ENCODE data around the gene CGB8.
A peak's percentile ranks its signal among the peaks of the same experiment; 100 is the strongest.
"Not testable (repeated sequence)": the region's sequence is repeated elsewhere in the genome, so short reads cannot be mapped to it uniquely, and the experiment has no call there.

The CGB8 gene

GRCh38 chr19:49030323-49030722, 18.6 kb downstream of the CGB8 start:
- DNase-seq (ENCODE audit: low spot score) = not testable (repeated sequence)

DNA sequence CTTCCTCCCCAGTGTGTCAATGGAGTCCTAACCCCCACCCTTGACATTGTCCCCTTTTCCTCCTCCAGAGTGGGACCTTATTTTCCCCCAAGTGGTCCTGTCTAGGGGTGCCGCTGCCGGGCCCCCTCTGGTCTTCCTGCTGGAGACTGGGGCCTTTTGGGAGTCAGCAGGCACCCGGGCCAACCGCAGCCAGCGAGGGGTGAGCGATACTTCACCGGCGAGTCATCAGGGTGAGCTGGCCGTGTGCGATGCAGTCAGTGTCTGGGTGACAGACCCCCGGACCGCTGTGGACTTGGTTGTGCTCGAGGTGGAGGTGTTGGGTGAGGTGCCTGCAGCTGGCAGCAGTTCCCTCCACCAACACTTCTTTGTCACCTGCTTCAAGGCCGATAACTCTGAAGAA, 19.2 kb downstream of the CGB8 start:
- DNase-seq (ENCODE audit: low spot score) = not testable (repeated sequence)

DNA sequence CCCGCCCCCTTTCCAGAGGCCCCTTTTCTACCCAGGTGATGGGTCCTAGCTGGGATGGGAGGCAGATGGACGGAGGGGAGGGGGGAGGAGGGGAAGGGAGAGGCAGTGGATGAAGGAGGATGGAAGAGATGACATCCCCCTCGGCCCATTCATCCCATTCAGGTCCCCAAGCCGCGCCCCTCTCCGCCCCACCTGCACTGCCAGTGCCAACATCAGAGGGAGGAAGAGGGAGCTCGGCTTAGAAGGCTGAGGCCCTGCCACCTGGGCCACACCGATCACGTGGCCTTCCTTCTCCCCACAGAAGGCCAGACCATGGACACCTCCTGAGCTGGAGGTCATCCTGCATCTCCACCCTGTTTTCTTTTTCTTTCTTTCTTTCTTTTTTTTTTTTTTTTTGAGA, 20.2 kb downstream of the CGB8 start:
- not testable (repeated sequence) for DNase-seq (ENCODE audit: low spot score)

- not testable (repeated sequence) for DNase-seq (ENCODE audit: low spot score)
Observed at GRCh38 chr19:49025599-49025998, 23.3 kb downstream of the CGB8 start.

DNA sequence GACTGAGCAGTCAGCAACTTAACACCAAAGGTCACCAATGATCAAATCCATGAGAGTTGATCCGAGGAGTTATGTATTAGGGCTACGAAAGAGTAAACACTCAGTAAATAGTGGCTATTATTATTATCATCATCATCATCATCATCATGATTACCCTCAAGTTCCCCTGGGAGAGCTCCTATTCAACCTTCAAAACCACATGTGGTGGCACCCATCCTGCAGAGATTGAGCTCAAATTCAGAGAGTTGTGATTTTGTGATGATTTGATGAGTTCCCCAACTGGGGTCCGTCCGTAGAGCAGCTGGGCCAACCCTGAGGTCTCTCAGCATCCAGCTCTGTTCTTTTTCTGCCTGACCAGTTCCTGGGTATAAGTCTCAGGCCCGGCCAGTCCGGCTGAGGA, 23.8 kb downstream of the CGB8 start:
- not testable (repeated sequence) for DNase-seq (ENCODE audit: low spot score)

GRCh38 chr19:49024233-49024632, 24.7 kb downstream of the CGB8 start, which contains the start of gene CGB3:
CGB3 (minus strand) TSS chr19:49024333; CDS start chr19:49023971, 362 bp downstream.
- DNase-seq (ENCODE audit: low spot score) = not testable (repeated sequence)

- DNase-seq (ENCODE audit: low spot score) = no peak
Observed at GRCh38 chr19:49022116-49022515, 26.8 kb downstream of the CGB8 start.

DNA sequence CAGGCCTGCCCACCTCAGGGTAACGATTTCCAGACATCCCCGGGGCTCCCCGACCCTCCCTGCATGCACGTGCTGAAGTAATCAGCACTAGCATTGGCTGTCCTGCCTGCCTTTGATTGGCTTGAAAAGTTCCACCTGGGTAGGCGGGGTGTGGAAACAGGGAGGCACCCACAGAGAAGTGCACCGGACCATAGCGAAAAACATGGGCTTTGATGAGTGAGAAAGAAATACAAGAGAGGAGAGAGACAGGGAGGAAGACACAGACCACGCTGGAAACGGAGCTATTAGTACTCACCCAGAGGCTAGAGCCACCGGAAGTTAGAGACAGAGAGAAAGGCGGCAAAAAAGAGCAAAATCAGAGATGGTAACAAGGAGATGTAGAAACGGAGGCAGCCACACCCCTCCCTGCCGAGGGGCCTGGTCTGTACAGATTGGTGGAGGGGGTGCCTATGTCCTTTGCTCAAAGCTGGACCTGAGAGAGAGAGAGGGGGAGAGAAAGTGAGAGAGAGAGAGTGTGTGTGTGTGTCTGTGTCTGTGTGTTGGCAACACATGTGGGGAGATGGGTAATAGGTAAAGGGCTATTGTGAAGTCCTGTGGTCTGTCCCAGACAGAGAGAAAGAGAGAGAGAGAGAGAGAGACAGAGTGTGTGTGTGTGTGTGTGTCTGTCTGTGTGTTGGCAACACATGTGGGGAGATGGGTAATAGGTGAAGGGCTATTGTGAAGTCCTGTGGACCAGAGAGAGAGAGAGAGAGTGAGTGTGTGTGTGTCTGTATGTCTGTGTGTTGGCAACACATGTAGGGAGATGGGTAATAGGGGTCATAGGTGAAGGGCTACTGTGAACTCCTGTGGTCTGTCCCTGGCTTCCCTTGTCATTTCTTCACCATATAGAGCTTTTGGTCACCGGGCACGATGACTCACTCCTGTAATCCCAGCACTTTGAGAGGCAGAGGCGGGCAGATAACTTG, 27.7 kb downstream of the CGB8 start:
- DNase-seq (ENCODE audit: low spot score) = no peak

- no peak for DNase-seq (ENCODE audit: low spot score)
Observed at GRCh38 chr19:49020342-49020741, 28.6 kb downstream of the CGB8 start.

GRCh38 chr19:49019242-49019932, 29.5 kb downstream of the CGB8 start:
- DNase-seq (ENCODE audit: low spot score) = peak; percentile 53

DNA sequence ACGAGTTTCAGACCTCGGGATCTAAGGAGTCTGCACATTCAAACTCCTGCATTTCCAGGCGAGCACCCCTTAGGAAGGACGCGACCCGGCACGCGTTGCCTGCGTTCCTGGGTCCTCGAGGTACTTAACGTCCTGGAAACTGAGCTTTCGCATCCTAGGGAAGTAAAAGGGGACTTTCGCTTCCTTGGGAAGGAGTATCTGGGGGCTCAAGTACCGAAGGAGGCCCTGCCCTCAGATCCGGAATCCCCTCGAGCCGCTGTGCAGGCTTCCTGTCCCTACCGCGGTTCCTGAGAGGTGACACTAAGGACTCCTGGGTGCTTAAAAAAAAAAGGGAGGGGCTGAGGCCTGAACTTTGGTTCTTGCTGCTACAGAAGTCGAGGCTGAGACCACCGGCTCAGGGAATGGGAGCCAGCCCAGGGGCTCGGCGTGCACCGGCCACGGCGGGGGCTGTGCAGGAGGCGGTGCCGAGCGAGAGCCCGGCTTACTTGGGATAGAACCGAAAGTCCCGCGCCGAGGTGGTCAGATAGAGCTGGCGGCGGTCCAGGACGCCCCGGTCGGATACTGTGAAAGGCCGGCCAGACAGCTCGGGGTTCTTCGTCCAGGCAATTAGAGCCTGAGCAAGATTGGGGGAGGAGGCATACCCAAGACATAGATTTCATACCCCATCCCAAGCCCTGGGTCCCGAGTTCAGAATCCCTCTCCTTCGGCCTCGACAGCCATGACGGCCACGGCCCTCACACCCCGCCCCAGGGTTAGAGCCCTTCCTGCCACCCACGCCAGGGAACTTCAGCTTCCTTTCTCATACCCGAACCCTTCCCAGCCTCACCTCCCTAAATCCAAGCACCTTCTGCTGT, 30.3 kb downstream of the CGB8 start:
- peak; percentile 22 for DNase-seq (ENCODE audit: low spot score)

- DNase-seq (ENCODE audit: low spot score) = peak; percentile 53
Observed at GRCh38 chr19:49017666-49018351, 31.1 kb downstream of the CGB8 start.

- DNase-seq (ENCODE audit: low spot score) = no peak
Observed at GRCh38 chr19:49017041-49017665, 31.8 kb downstream of the CGB8 start, which contains the start of gene LHB. LHB (minus strand) TSS chr19:49017091; CDS start chr19:49017081, 10 bp downstream.

- DNase-seq (ENCODE audit: low spot score) = no peak
Observed at GRCh38 chr19:49016067-49016839, 32.7 kb downstream of the CGB8 start.

DNA sequence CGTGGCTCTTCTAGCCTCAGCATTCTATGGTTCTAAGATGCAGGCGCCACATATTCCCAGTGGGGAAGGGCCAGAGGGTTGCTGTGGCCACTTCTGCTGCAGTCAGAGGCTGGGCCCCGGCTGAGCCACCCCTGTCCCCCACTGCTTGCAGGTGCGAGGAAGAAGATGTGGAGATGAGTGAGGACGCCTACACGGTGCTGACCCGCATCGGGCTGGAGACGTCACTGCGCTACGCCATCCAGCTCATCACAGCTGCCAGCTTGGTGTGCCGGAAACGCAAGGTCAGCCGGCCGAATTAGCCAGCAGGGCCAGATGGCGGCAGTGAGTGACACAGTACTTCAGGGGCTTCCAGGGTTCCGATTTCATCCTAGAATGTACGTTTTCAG, 34.0 kb downstream of the CGB8 start:
- no peak for DNase-seq (ENCODE audit: low spot score)

DNA sequence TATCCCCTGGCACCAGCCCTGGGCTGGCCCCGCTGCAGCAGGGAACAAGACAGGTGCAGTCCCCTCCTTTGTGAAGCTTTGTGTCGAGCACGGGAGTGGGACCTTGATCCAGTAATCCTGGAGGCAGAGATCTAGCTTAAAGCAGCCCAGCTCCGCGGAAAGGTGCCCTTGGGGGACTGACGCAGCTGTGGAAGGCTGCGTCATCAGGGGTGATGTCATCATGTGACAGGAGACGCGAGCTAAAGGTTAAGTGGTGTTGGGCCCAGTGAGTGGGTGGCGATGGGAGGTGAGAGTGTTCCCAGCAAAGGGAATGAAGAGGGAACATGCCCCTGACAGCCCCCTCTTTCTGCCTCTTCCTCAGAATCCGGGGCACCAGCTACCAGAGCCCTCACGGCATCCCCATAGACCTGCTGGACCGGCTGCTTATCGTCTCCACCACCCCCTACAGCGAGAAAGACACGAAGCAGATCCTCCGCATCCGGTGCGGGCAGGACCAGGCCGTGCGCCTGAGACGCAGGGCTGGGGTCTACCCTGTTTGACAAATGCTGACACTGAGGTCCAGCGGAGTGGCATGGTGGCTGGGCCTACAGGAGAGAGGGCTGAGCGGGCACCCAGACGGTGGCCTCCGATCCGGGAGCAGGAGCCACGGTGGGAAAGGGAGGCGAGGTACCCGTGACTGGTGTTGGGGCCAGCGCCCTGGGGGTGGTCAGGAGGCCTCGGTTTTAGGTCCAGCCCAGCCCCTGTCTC, 34.6 kb downstream of the CGB8 start:
- no peak for DNase-seq (ENCODE audit: low spot score)

DNA sequence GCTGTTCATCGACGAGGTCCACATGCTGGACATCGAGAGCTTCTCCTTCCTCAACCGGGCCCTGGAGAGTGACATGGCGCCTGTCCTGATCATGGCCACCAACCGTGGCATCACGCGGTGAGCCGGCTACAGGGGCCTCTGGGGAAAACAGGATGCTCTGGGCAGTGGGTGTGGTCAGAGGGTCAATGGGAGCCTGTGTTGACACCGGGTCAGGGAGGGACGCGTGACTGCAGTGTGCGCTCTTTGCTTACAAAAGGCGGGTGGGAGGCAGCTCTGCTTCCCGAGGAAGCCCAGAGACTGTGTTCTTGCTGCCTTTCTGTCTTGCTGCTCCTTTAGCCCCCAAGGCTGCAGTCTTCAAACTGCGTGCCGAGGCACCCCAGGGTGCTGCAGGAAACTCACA, 37.7 kb downstream of the CGB8 start:
- no peak for DNase-seq (ENCODE audit: low spot score)

DNA sequence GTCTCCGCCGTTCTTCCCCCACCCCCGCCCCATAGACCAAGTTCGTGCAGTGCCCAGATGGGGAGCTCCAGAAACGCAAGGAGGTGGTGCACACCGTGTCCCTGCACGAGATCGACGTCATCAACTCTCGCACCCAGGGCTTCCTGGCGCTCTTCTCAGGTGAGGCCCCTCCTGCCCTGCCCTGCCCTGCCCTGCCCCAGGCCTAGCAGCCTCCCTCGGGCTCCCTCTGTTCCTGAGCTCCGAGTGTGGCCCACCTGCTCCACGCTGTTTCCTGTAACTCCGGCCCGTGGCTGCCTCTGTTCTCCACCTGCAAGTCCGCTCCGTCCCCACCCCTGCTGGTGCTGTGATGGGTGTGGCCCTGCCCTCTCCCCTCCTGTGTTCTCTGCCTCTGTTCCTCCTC, 38.5 kb downstream of the CGB8 start:
- no peak for DNase-seq (ENCODE audit: low spot score)

DNA sequence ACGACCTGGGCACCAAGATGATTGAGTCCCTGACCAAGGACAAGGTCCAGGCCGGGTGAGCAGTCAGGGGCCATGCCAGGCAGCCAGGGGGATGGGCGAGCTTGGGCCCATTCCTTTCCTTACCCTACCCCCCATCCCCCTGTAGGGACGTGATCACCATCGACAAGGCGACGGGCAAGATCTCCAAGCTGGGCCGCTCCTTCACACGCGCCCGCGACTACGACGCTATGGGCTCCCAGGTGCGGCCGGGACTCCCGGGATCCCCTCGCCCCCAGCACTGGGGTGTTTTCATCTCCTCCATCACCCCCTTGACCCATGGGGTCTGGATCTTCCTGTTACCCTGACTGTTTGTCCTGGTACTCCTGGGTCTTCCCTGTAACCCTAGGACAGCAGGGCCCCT, 39.1 kb downstream of the CGB8 start:
- no peak for DNase-seq (ENCODE audit: low spot score)

Measured in CD4-positive, alpha-beta T cell treated with Interleukin-6 at 100 ng/mL for 8 hours (primary cell).